Caco-2 (cell line): ENCODE data around the gene MINAR1. TPM values are rescaled to one million over a fixed set of nuclear protein-coding genes. Genes with fewer than 3 reads are reported as not detected.

Experiments
- BruUV-seq: library from RNA; stranded (reverse); fragments of 400-500 nt; replicated peaks from 2 replicates; lab custom pipeline; 2021; lab: Mats Ljungman, UMichigan
- CTCF ChIA-PET: fragments of 300-600 bp; sonication (Branson Sonifier 250); formaldehyde crosslinking; loops from one replicate; lab custom pipeline; 2022; ENCODE audit warnings: antibody characterized with exemption; lab: Charles Lee
- POLR2A ChIA-PET: fragments of 300-600 bp; sonication (Branson Sonifier 250); formaldehyde crosslinking; loops from one replicate; lab custom pipeline; 2022; ENCODE audit warnings: antibody characterized with exemption; lab: Charles Lee
- DNase-seq, 2 experiments: peaks; one replicate each; pipeline versions ENCODE4 v3.0.0 to v3.0.0-alpha.2; 2020 to 2022
- H3K27me3 ChIP-seq: replicated peaks from 2 replicates; pipeline ENCODE4 v1.6.0; 2011; ENCODE audit warnings: low read length; ENCODE audit not compliant: control insufficient read depth, insufficient read depth
- H3K36me3 ChIP-seq: 2 replicates; pipeline ENCODE4 v1.5.1; 2011; ENCODE audit warnings: low read length; ENCODE audit not compliant: control insufficient read depth, insufficient read depth
- H3K4me1 ChIP-seq: fragments of 250-450 bp; sonication (Bioruptor Pico); 2 replicates; pipeline ENCODE4 v1.5.1; 2020; ENCODE audit warnings: mild to moderate bottlenecking
- H3K4me3 ChIP-seq: 2 replicates; pipeline ENCODE4 v1.5.1; 2011; ENCODE audit warnings: low read depth, mild to moderate bottlenecking, control low read depth, low read length
- H3K9me3 ChIP-seq: fragments of 250-450 bp; sonication (Bioruptor Pico); 2 replicates; pipeline ENCODE4 v1.5.1; 2020; ENCODE audit warnings: mild to moderate bottlenecking, moderate library complexity
- H3K27ac Mint-ChIP-seq: one replicate; pipeline ENCODE4 v1.8.0; 2022; ENCODE audit warnings: mixed read lengths; ENCODE audit not compliant: unreplicated experiment
- H3K27me3 Mint-ChIP-seq: one replicate; pipeline ENCODE4 v1.8.0; 2022; ENCODE audit warnings: mixed read lengths; ENCODE audit not compliant: insufficient read depth, unreplicated experiment
- H3K36me3 Mint-ChIP-seq: one replicate; pipeline ENCODE4 v1.8.0; 2022; ENCODE audit warnings: mild to moderate bottlenecking, mixed read lengths; ENCODE audit not compliant: insufficient read depth, unreplicated experiment
- H3K4me1 Mint-ChIP-seq: one replicate; pipeline ENCODE4 v1.8.0; 2022; ENCODE audit warnings: low read depth, mixed read lengths; ENCODE audit not compliant: unreplicated experiment
- H3K4me3 Mint-ChIP-seq: one replicate; pipeline ENCODE4 v1.8.0; 2022; ENCODE audit warnings: mild to moderate bottlenecking, moderate library complexity, mixed read lengths; ENCODE audit not compliant: unreplicated experiment
- H3K9me3 Mint-ChIP-seq: one replicate; pipeline ENCODE4 v1.8.0; 2022; ENCODE audit warnings: mixed read lengths; ENCODE audit not compliant: unreplicated experiment
- CTCF ChIP-seq, 2 experiments: fragments of 200-600 bp in 1 of 2; IDR thresholded peaks; 1 replicate in 1 of 2; 2 replicates in 1 of 2; pipeline versions ENCODE4 v1.5.1 to v1.8.0; 2011 to 2022; ENCODE audit warnings: antibody characterized with exemption in 1 of 2, control low read depth in 1 of 2, inconsistent platforms in 1 of 2, low read depth in 1 of 2, low read length in 1 of 2, mild to moderate bottlenecking in 1 of 2, moderate library complexity in 1 of 2; ENCODE audit not compliant: insufficient read depth in 1 of 2, severe bottlenecking in 1 of 2, unreplicated experiment in 1 of 2
- intact Hi-C: fragments of 100-400 bp; cut with micrococcal nuclease; formaldehyde crosslinking; loops from one replicate; pipeline ENCODE4 v1.10.0; 2022; ENCODE audit not compliant: unreplicated experiment
- total RNA-seq: library from RNA; stranded (reverse); gene quantifications from 2 replicates; pipeline ENCODE4 v1.2.3, GENCODE V29; 2022

Gene MINAR1
- total RNA-seq, 1 experiment from 2014 or later, result 0.34 TPM

GRCh38 chr15:79454063-79454462 lies 21.9 kb downstream of the MINAR1 start:
- BruUV-seq, result no TSS peak
- H3K27ac Mint-ChIP-seq, result no peak overlapping the region
- H3K36me3 Mint-ChIP-seq, result no peaks in the 10 kb centered on the region
- H3K27me3 Mint-ChIP-seq, result peaks cover 2% of the 10 kb centered on the region
- Histone ChIP-seq H3K27me3 (no peaks in the 10 kb centered on the region; the same call in 1 of the 2 replicates), H3K4me1 (no peaks in the 10 kb centered on the region), H3K36me3 (no peaks in the 10 kb centered on the region), H3K4me3 (no peak overlapping the region), H3K9me3 (no peaks in the 10 kb centered on the region)
- H3K4me1 Mint-ChIP-seq, result no peaks in the 10 kb centered on the region
- DNase-seq, result no peak
- intact Hi-C loops, result no loop called here
- H3K4me3 Mint-ChIP-seq, result no peak overlapping the region
- ChIA-PET POLR2A (no interaction called here), CTCF (no interaction called here)
- H3K9me3 Mint-ChIP-seq, result no peaks in the 10 kb centered on the region
- no peak for TF ChIP-seq CTCF (IDR thresholded peaks at IDR 0.05; ENCODE audit: insufficient read depth in 1 of 2, low read depth in 1 of 2, low read length in 1 of 2, severe bottlenecking in 1 of 2, unreplicated experiment in 1 of 2)

GRCh38 chr15:79455361-79455760 lies 23.2 kb downstream of the MINAR1 start:
- Mint-ChIP-seq H3K36me3 (no peaks in the 10 kb centered on the region), H3K27ac (no peak overlapping the region), H3K4me1 (no peaks in the 10 kb centered on the region), H3K27me3 (peaks cover 2% of the 10 kb centered on the region), H3K9me3 (no peaks in the 10 kb centered on the region), H3K4me3 (no peak overlapping the region)
- Histone ChIP-seq H3K36me3 (no peaks in the 10 kb centered on the region), H3K27me3 (no peaks in the 10 kb centered on the region; the same call in 1 of the 2 replicates), H3K9me3 (no peaks in the 10 kb centered on the region), H3K4me3 (no peak overlapping the region), H3K4me1 (no peaks in the 10 kb centered on the region)
- CTCF ChIA-PET, result no interaction called here
- POLR2A ChIA-PET, result no interaction called here
- intact Hi-C loops, result no loop called here
- TF ChIP-seq CTCF (IDR thresholded peaks at IDR 0.05; ENCODE audit: insufficient read depth in 1 of 2, low read depth in 1 of 2, low read length in 1 of 2, severe bottlenecking in 1 of 2, unreplicated experiment in 1 of 2), result no peak
- DNase-seq, result no peak
- no TSS peak for BruUV-seq

DNA sequence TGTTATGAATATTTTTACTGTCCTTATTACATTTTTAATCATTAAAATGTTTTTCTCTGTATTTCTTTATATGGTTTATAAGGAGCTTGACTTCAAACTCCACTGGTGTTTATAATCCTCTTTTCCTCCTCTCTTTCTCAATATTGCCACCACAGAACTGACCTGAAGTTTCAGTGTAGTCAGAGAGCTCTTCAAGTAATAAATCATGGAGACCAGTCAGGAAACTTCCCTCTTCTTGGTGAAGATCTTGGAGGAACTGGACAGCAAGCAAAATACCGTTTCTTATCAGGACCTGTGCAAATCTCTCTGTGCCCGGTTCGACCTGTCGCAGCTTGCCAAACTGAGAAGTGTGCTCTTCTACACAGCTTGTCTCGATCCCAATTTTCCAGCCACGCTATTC lies 23.8 kb downstream of the MINAR1 start:
- no TSS peak for BruUV-seq
- no peak for TF ChIP-seq CTCF (IDR thresholded peaks at IDR 0.05; ENCODE audit: insufficient read depth in 1 of 2, low read depth in 1 of 2, low read length in 1 of 2, severe bottlenecking in 1 of 2, unreplicated experiment in 1 of 2)
- no peaks in the 10 kb centered on the region for H3K4me1 Mint-ChIP-seq
- H3K9me3 ChIP-seq, result no peaks in the 10 kb centered on the region
- no peaks in the 10 kb centered on the region; the same call in 1 of the 2 replicates for H3K27me3 ChIP-seq
- H3K27me3 Mint-ChIP-seq, result peaks cover 6% of the 10 kb centered on the region
- DNase-seq, result no peak
- H3K4me3 ChIP-seq, result no peak overlapping the region
- no peaks in the 10 kb centered on the region for H3K36me3 Mint-ChIP-seq
- intact Hi-C loops, result no loop called here
- H3K9me3 Mint-ChIP-seq, result no peaks in the 10 kb centered on the region
- no peaks in the 10 kb centered on the region for H3K4me1 ChIP-seq
- ChIA-PET CTCF (no interaction called here), POLR2A (no interaction called here)
- H3K27ac Mint-ChIP-seq, result no peak overlapping the region
- H3K4me3 Mint-ChIP-seq, result no peak overlapping the region
- H3K36me3 ChIP-seq, result no peaks in the 10 kb centered on the region
